ENCODE measurements around the gene PTPN1.
"Not testable (repeated sequence)": the region's sequence is repeated elsewhere in the genome, so short reads cannot be mapped to it uniquely, and the experiment has no call there.

PTPN1 gene

GRCh38 chr20:50607850-50608749 is 97.9 kb downstream of the PTPN1 start:
- H3K4me3 Mint-ChIP-seq: no peak overlapping the region
- DNase-seq: no peak
- no peaks in the 10 kb centered on the region for H3K9me3 Mint-ChIP-seq
- no peaks in the 10 kb centered on the region for H3K4me1 Mint-ChIP-seq
- H3K36me3 Mint-ChIP-seq (ENCODE audit: low read depth): no peaks in the 10 kb centered on the region
- H3K27ac Mint-ChIP-seq: no peak overlapping the region
- ATAC-seq: no peak
- H3K27me3 Mint-ChIP-seq: no peaks in the 10 kb centered on the region

GRCh38 chr20:50608750-50609104 is 98.5 kb downstream of the PTPN1 start:
- no peaks in the 10 kb centered on the region for H3K9me3 Mint-ChIP-seq
- no peak overlapping the region for H3K27ac Mint-ChIP-seq
- no peak overlapping the region for H3K4me3 Mint-ChIP-seq
- DNase-seq: no peak
- peak; percentile 33 for ATAC-seq
- no peaks in the 10 kb centered on the region for H3K4me1 Mint-ChIP-seq
- no peaks in the 10 kb centered on the region for H3K27me3 Mint-ChIP-seq
- H3K36me3 Mint-ChIP-seq (ENCODE audit: low read depth): no peaks in the 10 kb centered on the region

GRCh38 chr20:50609438-50609989 is 99.3 kb downstream of the PTPN1 start:
- H3K36me3 Mint-ChIP-seq (ENCODE audit: low read depth): no peaks in the 10 kb centered on the region
- no peak for ATAC-seq
- H3K4me1 Mint-ChIP-seq: no peaks in the 10 kb centered on the region
- H3K27ac Mint-ChIP-seq: no peak overlapping the region
- H3K27me3 Mint-ChIP-seq: no peaks in the 10 kb centered on the region
- no peak overlapping the region for H3K4me3 Mint-ChIP-seq
- no peaks in the 10 kb centered on the region for H3K9me3 Mint-ChIP-seq
- DNase-seq: no peak

DNA sequence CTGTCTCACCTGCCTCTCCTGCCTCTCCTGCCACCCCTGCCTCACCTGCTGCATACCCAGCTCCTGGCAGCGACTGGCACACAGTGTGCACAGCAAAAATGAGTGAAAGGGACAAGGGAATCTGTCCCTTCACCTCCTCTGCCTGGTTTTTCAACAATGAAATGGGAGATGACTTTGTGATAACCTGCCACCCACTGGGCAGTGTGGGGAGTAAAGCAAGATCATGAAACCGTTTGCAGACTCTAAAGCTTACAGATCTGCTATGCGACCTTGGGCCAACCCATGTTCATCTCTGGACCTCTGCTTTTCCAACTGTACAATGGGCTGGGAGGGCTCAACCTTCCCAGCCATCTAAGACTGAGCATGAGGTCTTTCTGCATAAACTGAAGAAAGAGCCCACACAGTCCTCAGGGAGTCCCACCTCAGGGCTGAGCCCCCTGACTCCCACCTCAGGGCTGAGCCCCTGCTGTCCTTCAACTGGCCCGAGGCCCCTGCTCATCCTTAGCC is 100.1 kb downstream of the PTPN1 start:
- Mint-ChIP-seq H3K4me3 (no peak overlapping the region), H3K27ac (no peak overlapping the region)

GRCh38 chr20:50611128-50611810 is 101.1 kb downstream of the PTPN1 start:
- no peaks in the 10 kb centered on the region for H3K36me3 Mint-ChIP-seq (ENCODE audit: low read depth)
- H3K27me3 Mint-ChIP-seq: no peaks in the 10 kb centered on the region
- H3K4me3 Mint-ChIP-seq: no peak overlapping the region
- DNase-seq (no peak), ATAC-seq (no peak)
- no peak overlapping the region for H3K27ac Mint-ChIP-seq
- no peaks in the 10 kb centered on the region for H3K4me1 Mint-ChIP-seq
- no peaks in the 10 kb centered on the region for H3K9me3 Mint-ChIP-seq

More for the DNA sequence above, 100.1 kb downstream of the PTPN1 start:
- H3K4me1 Mint-ChIP-seq: no peaks in the 10 kb centered on the region
- DNase-seq (no peak), ATAC-seq (no peak)
- no peaks in the 10 kb centered on the region for H3K9me3 Mint-ChIP-seq
- no peaks in the 10 kb centered on the region for H3K27me3 Mint-ChIP-seq
- H3K36me3 Mint-ChIP-seq (ENCODE audit: low read depth): no peaks in the 10 kb centered on the region

DNA sequence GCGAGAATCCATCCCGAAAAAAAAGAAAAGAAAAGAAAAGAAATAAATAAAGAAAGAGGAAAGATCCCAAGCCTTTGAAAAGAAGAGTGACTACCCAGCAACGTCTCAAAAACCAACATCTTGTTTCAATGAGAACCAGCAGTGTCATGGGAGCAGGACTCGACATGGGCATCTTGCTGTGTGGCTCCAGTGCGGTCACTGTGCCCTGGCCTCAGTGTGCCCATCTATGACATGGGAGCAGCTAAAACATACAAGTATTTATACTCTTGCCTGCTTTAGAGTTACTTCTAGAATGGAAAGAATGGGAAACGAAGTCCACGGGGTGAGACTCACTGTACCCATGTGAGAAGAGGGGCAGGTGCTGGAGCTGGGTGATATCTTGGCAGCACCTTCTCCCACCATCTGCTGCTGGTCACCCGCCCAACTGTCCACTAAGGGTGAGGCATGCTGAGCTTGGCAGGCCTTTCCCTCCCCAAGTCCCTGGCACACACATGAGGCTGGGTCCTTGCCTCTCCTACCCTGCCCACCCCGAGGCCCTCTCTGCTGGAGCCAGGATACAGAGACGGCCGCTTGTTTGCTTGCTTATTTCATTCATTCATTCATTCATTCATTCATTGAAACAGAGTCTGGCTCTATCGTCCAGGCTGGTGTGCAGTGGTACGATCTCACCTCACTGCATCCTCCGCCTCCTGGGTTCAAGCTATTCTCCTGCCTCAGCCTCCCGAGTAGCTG is 103.4 kb downstream of the PTPN1 start:
- H3K27me3 Mint-ChIP-seq: no peaks in the 10 kb centered on the region
- H3K36me3 Mint-ChIP-seq (ENCODE audit: low read depth): no peaks in the 10 kb centered on the region
- no peak overlapping the region for H3K27ac Mint-ChIP-seq
- no peaks in the 10 kb centered on the region for H3K9me3 Mint-ChIP-seq
- no peaks in the 10 kb centered on the region for H3K4me1 Mint-ChIP-seq
- DNase-seq (no peak), ATAC-seq (no peak)
- no peak overlapping the region for H3K4me3 Mint-ChIP-seq

DNA sequence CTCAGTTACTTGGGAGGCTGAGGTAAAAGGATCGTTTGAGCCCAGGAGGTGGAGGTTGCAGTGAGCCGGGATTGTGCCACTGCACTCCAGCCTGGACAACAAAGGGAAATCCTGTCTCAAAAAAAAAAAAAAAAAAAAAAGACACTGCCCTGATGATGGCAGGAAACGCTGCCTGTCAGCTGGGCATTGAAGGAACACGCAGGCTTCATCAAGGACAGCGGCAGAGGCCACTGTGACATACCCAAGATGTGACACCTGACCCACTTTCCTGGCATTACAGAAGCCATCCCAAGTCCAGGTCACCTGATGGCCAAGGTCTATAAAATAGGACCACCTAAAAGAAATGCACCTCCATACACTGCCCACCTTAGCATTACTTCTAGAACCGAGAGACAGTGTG is 105.2 kb downstream of the PTPN1 start:
- Mint-ChIP-seq H3K4me1 (no peaks in the 10 kb centered on the region), H3K27me3 (no peaks in the 10 kb centered on the region), H3K27ac (no peak overlapping the region), H3K4me3 (no peak overlapping the region), H3K36me3 (ENCODE audit: low read depth) (no peaks in the 10 kb centered on the region), H3K9me3 (no peaks in the 10 kb centered on the region)
- ATAC-seq: no peak
- DNase-seq: no peak

DNA sequence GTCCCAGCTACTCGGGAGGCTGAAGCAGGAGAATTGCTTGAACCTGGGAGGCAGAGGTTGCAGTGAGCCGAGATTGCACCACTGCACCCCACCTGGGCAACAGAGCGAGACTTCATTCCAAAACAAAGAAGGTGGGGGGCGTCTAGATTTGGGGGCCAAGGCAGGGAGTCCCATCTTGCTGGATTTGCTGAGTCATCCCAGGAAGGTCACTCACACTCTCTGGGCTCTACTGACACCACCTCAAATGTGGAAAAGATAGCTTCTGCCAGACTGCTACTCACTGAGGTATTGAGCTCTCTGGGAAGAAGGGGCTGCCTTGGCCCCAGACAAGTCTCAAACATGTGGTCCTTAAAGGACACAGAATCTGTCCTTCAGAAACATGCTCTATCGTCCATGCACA is 106.8 kb downstream of the PTPN1 start:
- Mint-ChIP-seq H3K9me3 (no peaks in the 10 kb centered on the region), H3K36me3 (ENCODE audit: low read depth) (no peaks in the 10 kb centered on the region), H3K27me3 (no peaks in the 10 kb centered on the region), H3K4me1 (no peaks in the 10 kb centered on the region), H3K4me3 (no peak overlapping the region), H3K27ac (no peak overlapping the region)
- no peak for ATAC-seq
- no peak for DNase-seq

DNA sequence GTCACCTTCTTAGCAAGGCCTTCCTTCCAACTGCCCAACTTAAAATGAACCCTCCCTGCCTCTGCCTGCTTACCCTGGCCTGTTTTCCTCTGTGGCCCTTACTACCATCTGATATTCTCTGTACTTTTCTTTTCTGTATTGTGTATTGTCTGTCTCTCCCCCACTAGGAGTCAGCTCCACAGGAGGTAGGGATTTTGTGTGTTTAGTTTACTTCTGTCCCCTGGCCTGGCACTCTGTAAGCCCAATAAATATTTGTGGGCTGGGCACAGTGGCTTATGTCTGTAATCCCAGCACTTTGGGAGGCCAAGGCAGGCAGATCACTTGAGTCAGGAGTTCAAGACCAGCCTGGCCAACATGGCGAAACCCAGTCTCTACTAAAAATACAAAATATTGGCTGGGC is 108.4 kb downstream of the PTPN1 start:
- DNase-seq (no peak), ATAC-seq (no peak)
- Mint-ChIP-seq H3K27ac (no peak overlapping the region), H3K9me3 (no peaks in the 10 kb centered on the region), H3K4me3 (no peak overlapping the region), H3K27me3 (no peaks in the 10 kb centered on the region), H3K4me1 (no peaks in the 10 kb centered on the region), H3K36me3 (ENCODE audit: low read depth) (no peaks in the 10 kb centered on the region)

DNA sequence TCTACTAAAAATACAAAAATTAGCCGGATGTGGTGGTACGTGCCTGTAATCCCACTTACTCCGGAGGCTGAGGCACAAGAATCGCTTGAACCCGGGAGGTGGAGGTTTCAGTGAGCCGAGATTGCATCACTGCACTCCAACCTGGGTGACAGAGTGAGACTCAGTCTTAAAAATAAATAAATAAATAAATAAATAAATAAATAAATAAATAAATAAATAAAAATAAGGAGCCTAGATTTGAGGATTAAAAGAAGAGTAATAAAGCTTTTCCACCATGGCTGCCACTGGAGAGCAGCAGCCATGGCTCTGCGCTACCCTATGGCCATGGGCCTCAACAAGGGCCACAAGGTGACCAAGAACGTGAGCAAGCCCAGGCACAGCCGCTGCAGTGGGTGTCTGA is 110.3 kb downstream of the PTPN1 start:
- not testable (repeated sequence) for H3K36me3 Mint-ChIP-seq (ENCODE audit: low read depth); H3K9me3 Mint-ChIP-seq; H3K27me3 Mint-ChIP-seq; H3K4me3 Mint-ChIP-seq; ATAC-seq; H3K4me1 Mint-ChIP-seq; H3K27ac Mint-ChIP-seq; DNase-seq

GRCh38 chr20:50621068-50621665 is 111.0 kb downstream of the PTPN1 start:
- H3K27ac Mint-ChIP-seq: no peak overlapping the region
- no peaks in the 10 kb centered on the region for H3K4me1 Mint-ChIP-seq
- no peak overlapping the region for H3K4me3 Mint-ChIP-seq
- no peaks in the 10 kb centered on the region for H3K9me3 Mint-ChIP-seq
- no peaks in the 10 kb centered on the region for H3K27me3 Mint-ChIP-seq
- no peaks in the 10 kb centered on the region for H3K36me3 Mint-ChIP-seq (ENCODE audit: low read depth)
- ATAC-seq (no peak), DNase-seq (no peak)

DNA sequence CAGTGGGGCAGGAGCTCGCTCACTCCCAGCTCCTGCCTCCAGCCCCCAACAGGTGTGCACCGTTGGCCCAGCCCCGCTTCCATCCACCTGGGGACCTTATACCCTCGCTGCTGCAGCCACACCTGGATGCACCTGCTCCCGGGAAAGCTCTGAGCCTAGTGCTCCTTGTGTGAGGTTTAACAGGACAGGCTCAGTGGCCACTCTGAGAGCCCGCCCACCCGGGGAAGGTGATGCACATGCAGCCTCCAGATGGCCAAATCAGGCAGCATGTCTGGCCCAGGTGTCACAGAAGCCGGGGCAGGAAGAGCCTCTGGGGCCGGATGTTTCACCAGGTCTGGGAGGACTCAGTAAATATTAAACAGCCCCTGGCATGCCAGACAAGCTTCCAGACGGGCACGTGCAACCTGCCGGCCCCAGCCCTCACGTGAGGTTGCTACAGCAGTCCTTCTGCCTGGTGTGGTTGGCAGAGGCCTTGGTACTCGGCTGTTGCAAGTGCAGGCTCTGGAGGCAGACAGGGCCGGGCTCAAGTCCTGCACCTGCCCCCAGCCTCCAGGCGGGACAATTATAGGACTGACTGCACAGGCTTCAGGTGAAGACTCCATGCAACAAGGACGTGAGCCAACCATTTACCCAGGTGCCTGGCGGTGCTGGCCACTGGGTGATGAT is 114.3 kb downstream of the PTPN1 start:
- no peak overlapping the region for H3K4me3 Mint-ChIP-seq
- no peaks in the 10 kb centered on the region for H3K4me1 Mint-ChIP-seq
- DNase-seq: no peak
- ATAC-seq: no peak
- H3K27me3 Mint-ChIP-seq: no peaks in the 10 kb centered on the region
- no peaks in the 10 kb centered on the region for H3K9me3 Mint-ChIP-seq
- H3K27ac Mint-ChIP-seq: no peak overlapping the region
- no peaks in the 10 kb centered on the region for H3K36me3 Mint-ChIP-seq (ENCODE audit: low read depth)

DNA sequence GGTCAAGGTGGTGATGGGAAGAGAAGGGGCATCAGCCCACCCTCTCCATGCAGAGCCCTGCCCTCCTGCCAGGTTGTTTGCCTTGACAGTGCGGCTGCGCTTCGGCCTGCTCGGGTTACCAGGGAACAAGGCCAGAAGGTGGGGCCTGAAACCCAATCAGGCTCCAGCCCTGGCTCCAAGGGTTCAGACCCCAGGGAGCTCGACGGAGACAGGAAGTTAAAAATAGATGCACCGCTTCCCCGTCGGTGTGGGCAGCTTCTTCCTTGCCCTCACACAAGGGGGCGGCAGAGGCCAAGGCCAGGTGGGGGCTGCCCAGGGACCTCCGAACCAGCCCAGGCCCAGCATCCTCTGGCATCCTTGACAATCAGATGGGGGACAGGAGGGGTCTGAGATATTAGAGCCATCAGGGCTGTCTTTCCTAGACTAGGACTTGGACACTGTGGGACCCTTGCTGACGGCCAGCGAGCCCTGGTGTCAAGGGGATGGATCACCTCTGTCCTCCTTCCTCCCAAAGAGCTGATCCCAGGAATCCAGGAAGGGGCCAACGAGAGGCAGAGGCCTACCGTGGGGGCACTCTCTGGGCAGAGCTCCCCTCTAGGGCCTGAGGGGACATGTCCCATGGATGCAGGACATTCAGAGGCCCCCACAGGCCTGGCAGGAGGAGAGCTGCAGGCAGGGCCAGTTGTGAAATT is 115.9 kb downstream of the PTPN1 start:
- peak; percentile 15 for ATAC-seq
- Mint-ChIP-seq H3K27me3 (no peaks in the 10 kb centered on the region), H3K9me3 (no peaks in the 10 kb centered on the region), H3K4me1 (no peaks in the 10 kb centered on the region), H3K36me3 (ENCODE audit: low read depth) (no peaks in the 10 kb centered on the region), H3K4me3 (no peak overlapping the region), H3K27ac (no peak overlapping the region)
- peak; percentile 36 for DNase-seq
